GM23248 (cell line): ENCODE measurements around the gene BCO2. TPM values are rescaled to one million over a fixed set of nuclear protein-coding genes. Genes with fewer than 3 reads are reported as not detected.
A peak's percentile ranks its signal among the peaks of the same experiment; 100 is the strongest.
"Not testable (repeated sequence)": the region's sequence is repeated elsewhere in the genome, so short reads cannot be mapped to it uniquely, and the experiment has no call there.

Experiments
- DNase-seq: peaks from one replicate; pipeline ENCODE4 v3.0.0-alpha.2; 2015
- H2AFZ ChIP-seq: fragments of 200-600 bp; sonication (generic); 2 replicates; pipeline ENCODE4 v1.6.1; 2016; ENCODE audit warnings: antibody characterized with exemption
- H3F3A ChIP-seq: fragments of 200-600 bp; sonication (generic); 2 replicates; pipeline ENCODE4 v1.6.1; 2016; ENCODE audit warnings: mild to moderate bottlenecking, antibody characterized with exemption, mixed run types; ENCODE audit not compliant: insufficient read depth
- H3K27ac ChIP-seq: fragments of 200-600 bp; sonication (generic); 2 replicates; pipeline ENCODE4 v1.5.1; 2016; ENCODE audit warnings: mild to moderate bottlenecking
- H3K27me3 ChIP-seq: fragments of 200-600 bp; sonication (generic); replicated peaks from 2 replicates; pipeline ENCODE4 v1.6.1; 2016; ENCODE audit warnings: mild to moderate bottlenecking; ENCODE audit not compliant: insufficient read depth
- H3K36me3 ChIP-seq: fragments of 200-600 bp; sonication (generic); 2 replicates; pipeline ENCODE4 v1.6.1; 2016; ENCODE audit warnings: low read depth, mild to moderate bottlenecking
- H3K4me1 ChIP-seq: fragments of 200-600 bp; sonication (generic); 2 replicates; pipeline ENCODE4 v1.6.1; 2016; ENCODE audit warnings: mild to moderate bottlenecking; ENCODE audit not compliant: insufficient read depth
- H3K4me2 ChIP-seq: fragments of 200-600 bp; sonication (generic); one replicate; pipeline ENCODE4 v1.6.1; 2016; ENCODE audit warnings: mild to moderate bottlenecking; ENCODE audit not compliant: unreplicated experiment
- H3K4me3 ChIP-seq: fragments of 200-600 bp; sonication (generic); 2 replicates; pipeline ENCODE4 v1.5.1; 2016; ENCODE audit warnings: mild to moderate bottlenecking
- H3K79me2 ChIP-seq: fragments of 200-600 bp; sonication (generic); 2 replicates; pipeline ENCODE4 v1.6.1; 2016; ENCODE audit warnings: mild to moderate bottlenecking; ENCODE audit not compliant: insufficient read depth
- H3K9ac ChIP-seq: fragments of 200-600 bp; sonication (generic); 2 replicates; pipeline ENCODE4 v1.6.1; 2016; ENCODE audit warnings: mild to moderate bottlenecking
- H3K9me2 ChIP-seq: fragments of 200-600 bp; sonication (generic); 2 replicates; pipeline ENCODE4 v1.6.1; 2016; ENCODE audit warnings: mixed run types, mild to moderate bottlenecking, moderate library complexity; ENCODE audit not compliant: insufficient read depth
- H3K9me3 ChIP-seq: fragments of 200-600 bp; sonication (generic); one replicate; pipeline ENCODE4 v1.6.1; 2017; ENCODE audit warnings: low read depth
- H4K20me1 ChIP-seq: fragments of 200-600 bp; sonication (generic); 2 replicates; pipeline ENCODE4 v1.6.0; 2016; ENCODE audit not compliant: insufficient read depth
- EZH2 ChIP-seq: fragments of 200-600 bp; sonication (generic); IDR thresholded peaks from 2 replicates; pipeline ENCODE4 v1.6.1; 2018; ENCODE audit warnings: antibody characterized with exemption, mild to moderate bottlenecking; ENCODE audit not compliant: insufficient read depth, poor library complexity, severe bottlenecking
- EZH2phosphoT487 ChIP-seq: fragments of 200-600 bp; sonication (generic); IDR thresholded peaks from 2 replicates; pipeline ENCODE4 v1.6.1; 2018; ENCODE audit warnings: antibody characterized with exemption, moderate library complexity, mild to moderate bottlenecking, low read depth; ENCODE audit not compliant: insufficient read depth
- WGBS, 2 experiments: methylation state at CpG; one replicate each; pipeline ENCODE4 v1.1.6; 2015 to 2017; ENCODE audit warnings: low lambda C conversion rate in 2 of 2, low coverage in 1 of 2; ENCODE audit errors: missing lambda C conversion rate in 2 of 2; 5-methylcytosine and 5-hydroxymethylcytosine counted together
- in situ Hi-C: fragments of 300-500 bp; cut with MboI; formaldehyde crosslinking; loops from 2 replicates; pipeline ENCODE4 v1.15.0; 2020
- polyA plus RNA-seq: library from polyadenylated mRNA; unstranded; fragments of >200 nt; fragmentation: Nextera tagmentation; extraction: Ambion mirVana; gene quantifications from 2 replicates; pipeline ENCODE4 v1.2.1, GENCODE V29; 2016
- total RNA-seq: library from RNA; depleted of rRNA; stranded (reverse); fragments of >200 nt; shearing (Covaris generic); gene quantifications from 2 replicates; pipeline ENCODE4 v1.2.3, GENCODE V29; 2014

Gene BCO2
- total and polyA plus RNA-seq, 2 experiments from 2014 or later = 0.83 TPM; not detected in 1

- Histone ChIP-seq H3K27ac (no peak overlapping the region), H2AFZ (no peak overlapping the region), H3K9me2 (no peaks in the 10 kb centered on the region), H3F3A (no peaks in the 10 kb centered on the region), H3K36me3 (no peaks in the 10 kb centered on the region), H3K4me3 (no peak overlapping the region), H3K4me1 (no peaks in the 10 kb centered on the region), H3K4me2 (no peak overlapping the region), H3K27me3 (no peaks in the 10 kb centered on the region), H3K9me3 (no peaks in the 10 kb centered on the region), H3K9ac (no peak overlapping the region), H3K79me2 (no peaks in the 10 kb centered on the region), H4K20me1 (no peaks in the 10 kb centered on the region)
- TF ChIP-seq EZH2phosphoT487 = no peak
- TF ChIP-seq EZH2 = no peak
- in situ Hi-C loops = no loop called here
- DNase-seq = no peak
Observed at GRCh38 chr11:112185883-112186282, 10.6 kb downstream of the BCO2 start.

DNA sequence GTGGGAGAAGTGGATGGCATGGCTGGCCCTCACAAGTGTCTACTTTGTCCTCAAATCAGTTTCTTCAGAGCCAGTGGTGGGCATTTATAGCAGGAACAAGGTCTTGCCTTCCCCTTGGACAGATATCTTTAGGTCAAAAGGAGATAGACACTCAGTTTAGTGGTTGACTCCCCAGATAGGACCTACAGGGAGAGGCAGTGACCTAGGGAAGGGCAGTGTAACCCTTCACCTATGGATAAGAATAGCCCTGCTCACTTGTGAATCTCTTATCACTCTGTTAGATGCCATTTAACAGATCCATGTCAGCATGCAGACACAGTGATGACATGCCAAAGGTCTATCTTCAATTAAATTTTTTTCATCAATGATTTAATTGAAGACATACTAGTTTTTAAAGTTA is 11.0 kb downstream of the BCO2 start:
- H3K9me3 ChIP-seq = no peaks in the 10 kb centered on the region
- H3F3A ChIP-seq = no peaks in the 10 kb centered on the region
- H3K9ac ChIP-seq = no peak overlapping the region
- H3K4me1 ChIP-seq = no peaks in the 10 kb centered on the region
- no peaks in the 10 kb centered on the region for H3K9me2 ChIP-seq
- TF ChIP-seq EZH2phosphoT487 (no peak), EZH2 (no peak)
- in situ Hi-C loops = no loop called here
- no peaks in the 10 kb centered on the region for H3K36me3 ChIP-seq
- no peaks in the 10 kb centered on the region for H4K20me1 ChIP-seq
- H3K27me3 ChIP-seq = no peaks in the 10 kb centered on the region
- H3K79me2 ChIP-seq = no peaks in the 10 kb centered on the region
- DNase-seq = no peak
- no peak overlapping the region for H3K4me3 ChIP-seq
- H3K27ac ChIP-seq = no peak overlapping the region
- no peak overlapping the region for H3K4me2 ChIP-seq
- no peak overlapping the region for H2AFZ ChIP-seq

DNA sequence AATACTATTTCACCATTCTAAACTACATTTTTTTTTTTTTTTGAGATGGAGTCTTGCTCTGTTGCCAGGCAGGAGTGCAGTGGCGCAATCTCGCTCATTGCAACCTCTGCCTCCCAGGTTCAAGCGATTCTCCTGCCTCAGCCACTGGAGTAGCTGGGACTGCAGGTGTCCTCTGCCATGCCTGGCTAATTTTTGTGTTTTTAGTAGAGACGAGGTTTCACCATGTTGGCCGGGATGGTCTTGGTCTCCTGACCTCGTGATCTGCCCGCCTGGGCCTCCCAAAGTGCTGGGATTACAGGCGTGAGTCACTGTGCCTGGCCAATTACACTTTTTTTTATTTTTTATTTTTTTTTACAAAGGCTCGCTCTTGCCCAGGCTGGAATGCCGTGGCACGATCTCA is 19.8 kb downstream of the BCO2 start:
- Histone ChIP-seq H3K4me1 (peaks cover 21% of the 10 kb centered on the region), H2AFZ (peak overlapping the region; percentile 62), H3K4me2 (peak overlapping the region; percentile 84), H3F3A (peaks cover 18% of the 10 kb centered on the region), H3K27ac (peak overlapping the region; percentile 68), H3K4me3 (peak overlapping the region; percentile 53), H3K9ac (peak overlapping the region; percentile 49)
- H3K9me3 ChIP-seq, H3K79me2 ChIP-seq, in situ Hi-C loops, H3K36me3 ChIP-seq, H3K9me2 ChIP-seq, H4K20me1 ChIP-seq, H3K27me3 ChIP-seq: not testable (repeated sequence)
- DNase-seq = peak; percentile 56
- 22 to 30% methylated on average over 11 of the region's 11 CpGs for WGBS, 2 experiments

GRCh38 chr11:112195951-112196351 is 20.6 kb downstream of the BCO2 start:
- Histone ChIP-seq H3K27me3 (no peaks in the 10 kb centered on the region), H3K36me3 (no peaks in the 10 kb centered on the region), H3K9me3 (no peaks in the 10 kb centered on the region), H3K4me1 (peaks cover 21% of the 10 kb centered on the region), H3F3A (peaks cover 18% of the 10 kb centered on the region), H3K4me3 (peak overlapping the region; percentile 53), H3K27ac (peak overlapping the region; percentile 68), H3K79me2 (no peaks in the 10 kb centered on the region), H4K20me1 (no peaks in the 10 kb centered on the region), H3K9me2 (no peaks in the 10 kb centered on the region), H3K9ac (peak overlapping the region; percentile 49), H3K4me2 (peak overlapping the region; percentile 84), H2AFZ (peak overlapping the region; percentile 62)
- in situ Hi-C loops = no loop called here
- 2 to 3% methylated on average over 2 of the region's 2 CpGs for WGBS, 2 experiments
- TF ChIP-seq EZH2phosphoT487 (no peak), EZH2 (no peak)
- peak; percentile 55 for DNase-seq

GRCh38 chr11:112196519-112197087 is 21.3 kb downstream of the BCO2 start:
- H3K4me1 ChIP-seq = peaks cover 21% of the 10 kb centered on the region
- H3K4me2 ChIP-seq = peak overlapping the region; percentile 84

DNA sequence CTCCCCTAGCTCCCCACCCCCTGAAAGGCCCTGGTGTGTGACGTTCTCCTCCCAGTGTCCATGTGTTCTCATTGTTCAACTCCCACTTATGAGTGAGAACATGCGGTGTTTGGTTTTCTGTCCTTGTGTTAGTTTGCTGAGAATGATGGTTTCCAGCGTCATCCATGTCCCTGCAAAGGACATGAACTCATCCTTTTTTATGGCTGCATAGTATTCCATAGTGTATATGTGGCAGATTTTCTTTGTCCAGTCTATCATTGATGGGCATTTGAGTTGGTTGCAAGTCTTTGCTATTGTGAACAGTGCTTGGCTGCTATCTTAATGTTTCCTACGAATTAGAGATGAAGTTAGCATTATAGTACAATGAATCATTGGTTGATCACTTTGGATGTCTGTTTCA is 23.8 kb downstream of the BCO2 start:
- in situ Hi-C loops, H2AFZ ChIP-seq, H3K9me2 ChIP-seq, H3K27me3 ChIP-seq, DNase-seq, H3K79me2 ChIP-seq, H3K9me3 ChIP-seq, H3K27ac ChIP-seq, H3K4me3 ChIP-seq, H3K9ac ChIP-seq, H4K20me1 ChIP-seq, H3K36me3 ChIP-seq, H3K4me2 ChIP-seq: not testable (repeated sequence)
- peaks cover 21% of the 10 kb centered on the region for H3K4me1 ChIP-seq
- peaks cover 18% of the 10 kb centered on the region for H3F3A ChIP-seq
- 88 to 91% methylated on average over 4 of the region's 4 CpGs for WGBS, 2 experiments

More at GRCh38 chr11:112196519-112197087, 21.3 kb downstream of the BCO2 start:
- Histone ChIP-seq H3K27ac (no peak overlapping the region), H3K9me2 (no peaks in the 10 kb centered on the region), H3K9me3 (no peaks in the 10 kb centered on the region), H3K27me3 (no peaks in the 10 kb centered on the region), H3K36me3 (no peaks in the 10 kb centered on the region), H3K4me3 (peak overlapping the region; percentile 53; the same call in 1 of the 2 replicates), H3K79me2 (no peaks in the 10 kb centered on the region), H3F3A (peaks cover 18% of the 10 kb centered on the region), H4K20me1 (no peaks in the 10 kb centered on the region), H2AFZ (no peak overlapping the region), H3K9ac (peak overlapping the region; percentile 49; the same call in 1 of the 2 replicates)
- 81 to 82% methylated on average over 2 of the region's 2 CpGs for WGBS, 2 experiments
- in situ Hi-C loops = no loop called here
- TF ChIP-seq EZH2phosphoT487 (no peak), EZH2 (no peak)
- DNase-seq = no peak
